GM12801 (cell line): Measurements from ENCODE around the gene NAPB.

Source experiments
- TF ChIP-seq, protein P1 (sequence below): IDR thresholded peaks from one replicate; pipeline ENCODE4 v1.5.1; 2011; ENCODE audit warnings: control low read depth; ENCODE audit not compliant: insufficient read length; ENCODE audit errors: extremely low read depth

NAPB gene

DNA sequence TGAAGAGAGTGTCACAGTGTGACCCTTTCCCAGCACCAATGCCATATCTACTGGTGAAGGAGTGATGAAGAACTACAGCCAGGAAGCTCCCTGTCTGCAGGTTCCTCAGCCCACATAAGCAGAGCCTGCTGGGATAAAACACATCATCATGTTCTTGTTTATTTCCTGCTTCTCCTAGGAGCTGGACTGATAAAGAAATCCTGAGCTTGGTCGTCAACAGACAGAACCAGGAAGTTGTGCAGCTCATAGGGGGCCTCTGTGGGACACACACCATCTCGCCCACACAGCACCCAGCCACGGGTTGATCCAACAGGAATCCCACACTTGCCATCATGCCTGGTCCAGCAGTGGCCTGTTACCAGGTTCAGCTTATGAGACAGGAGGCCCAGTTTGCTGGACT lies 15.4 kb upstream of the NAPB start:
- TF ChIP-seq, protein P1, sequence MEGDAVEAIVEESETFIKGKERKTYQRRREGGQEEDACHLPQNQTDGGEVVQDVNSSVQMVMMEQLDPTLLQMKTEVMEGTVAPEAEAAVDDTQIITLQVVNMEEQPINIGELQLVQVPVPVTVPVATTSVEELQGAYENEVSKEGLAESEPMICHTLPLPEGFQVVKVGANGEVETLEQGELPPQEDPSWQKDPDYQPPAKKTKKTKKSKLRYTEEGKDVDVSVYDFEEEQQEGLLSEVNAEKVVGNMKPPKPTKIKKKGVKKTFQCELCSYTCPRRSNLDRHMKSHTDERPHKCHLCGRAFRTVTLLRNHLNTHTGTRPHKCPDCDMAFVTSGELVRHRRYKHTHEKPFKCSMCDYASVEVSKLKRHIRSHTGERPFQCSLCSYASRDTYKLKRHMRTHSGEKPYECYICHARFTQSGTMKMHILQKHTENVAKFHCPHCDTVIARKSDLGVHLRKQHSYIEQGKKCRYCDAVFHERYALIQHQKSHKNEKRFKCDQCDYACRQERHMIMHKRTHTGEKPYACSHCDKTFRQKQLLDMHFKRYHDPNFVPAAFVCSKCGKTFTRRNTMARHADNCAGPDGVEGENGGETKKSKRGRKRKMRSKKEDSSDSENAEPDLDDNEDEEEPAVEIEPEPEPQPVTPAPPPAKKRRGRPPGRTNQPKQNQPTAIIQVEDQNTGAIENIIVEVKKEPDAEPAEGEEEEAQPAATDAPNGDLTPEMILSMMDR: no peak

DNA sequence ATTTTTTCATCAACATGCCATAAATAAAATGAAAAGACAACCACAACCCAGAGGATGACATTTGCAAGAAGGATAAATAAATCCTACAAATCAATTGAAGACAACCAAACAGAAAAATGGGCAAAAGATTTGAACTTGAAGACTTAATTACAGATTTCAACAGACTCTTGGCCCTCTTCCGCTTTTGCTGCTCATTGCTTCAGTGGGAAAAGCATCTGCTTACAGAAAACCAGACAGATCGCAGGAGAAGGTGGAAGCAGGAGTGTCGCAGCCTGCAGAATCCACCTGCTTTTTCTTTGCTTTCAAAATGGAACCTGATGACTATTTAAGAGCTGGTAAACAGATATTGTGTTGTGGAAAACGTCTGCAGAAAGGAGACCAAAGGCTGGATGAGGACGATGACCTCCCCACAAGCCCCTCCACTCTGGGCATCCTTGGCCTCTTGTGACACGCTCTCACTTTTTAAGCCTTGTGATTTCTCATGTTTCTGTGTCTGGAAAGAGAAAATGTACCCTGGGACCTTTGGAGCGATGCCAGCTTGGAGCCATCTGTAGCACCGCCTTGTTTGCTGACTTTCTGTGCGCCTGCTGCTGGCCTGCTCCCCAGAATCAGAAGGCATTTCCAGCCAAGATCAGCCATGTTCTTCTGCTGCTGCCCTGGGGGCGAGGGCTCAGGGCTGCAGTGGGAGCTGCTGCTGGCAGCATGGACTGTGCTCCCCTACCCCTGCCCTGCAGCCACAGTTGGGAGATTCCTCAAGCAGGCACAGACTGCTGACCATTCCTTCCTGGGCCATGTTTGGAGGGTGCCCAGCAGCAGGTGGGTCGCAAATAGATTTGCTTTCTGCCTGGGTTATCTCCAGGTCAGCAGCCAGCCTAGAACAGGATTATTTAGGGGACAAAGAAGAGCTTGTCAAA lies 14.6 kb upstream of the NAPB start:
- TF ChIP-seq, protein P1: no peak

GRCh38 chr20:23434521-23435313 lies 13.4 kb upstream of the NAPB start:
- TF ChIP-seq, protein P1: no peak

DNA sequence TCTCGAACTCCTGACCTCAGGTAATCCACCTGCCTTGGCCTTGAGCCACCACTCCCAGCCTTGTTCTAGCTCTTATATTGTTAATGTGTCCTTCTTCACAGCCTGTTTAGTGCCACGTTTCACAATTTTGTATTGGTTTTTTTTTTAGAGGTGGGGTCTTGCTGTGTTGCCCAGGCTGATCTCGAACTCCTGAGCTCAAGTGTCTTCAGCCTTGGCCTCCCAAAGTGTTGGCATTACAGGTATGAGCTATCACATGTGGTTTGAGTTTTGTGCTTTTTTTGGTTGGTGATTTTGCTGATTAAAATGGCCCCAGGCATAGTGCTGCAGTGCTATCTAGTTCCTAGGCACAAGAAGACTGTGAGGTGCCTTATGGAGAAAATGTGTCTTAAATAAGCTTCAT lies 12.3 kb upstream of the NAPB start:
- TF ChIP-seq, protein P1: no peak

GRCh38 chr20:23425129-23425528 lies 3.8 kb upstream of the NAPB start:
- TF ChIP-seq, protein P1: no peak

- TF ChIP-seq, protein P1: no peak
Observed at GRCh38 chr20:23419995-23420901, 1.0 kb downstream of the NAPB start.

DNA sequence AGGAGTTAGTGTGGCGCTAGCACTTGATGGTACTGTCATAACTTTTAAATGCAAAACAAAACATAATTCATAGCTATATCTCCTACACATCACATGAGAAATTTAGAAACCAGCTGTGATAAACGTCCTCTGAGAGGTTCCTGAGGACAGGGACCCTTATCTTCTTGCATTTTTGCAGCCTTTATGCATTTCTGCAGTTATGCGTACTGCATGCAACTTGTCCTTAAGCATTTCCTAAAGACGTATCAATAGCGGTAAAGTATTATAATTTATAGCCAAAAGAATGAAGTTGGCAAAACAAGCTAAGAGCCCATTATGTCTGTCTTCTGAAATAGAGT lies 1.7 kb downstream of the NAPB start:
- TF ChIP-seq, protein P1: no peak
